Dermis microvascular lymphatic vessel endothelial cell (primary cell): ENCODE data around the gene PPL. TPM values are rescaled to one million over a fixed set of nuclear protein-coding genes. Genes with fewer than 3 reads are reported as not detected.
"Not testable (repeated sequence)": the region's sequence is repeated elsewhere in the genome, so short reads cannot be mapped to it uniquely, and the experiment has no call there.

ENCODE experiments used
- DNase-seq, 2 donors: peaks; one replicate each; pipeline versions ENCODE4 v3.0.0 to v3.0.0-alpha.2; 2010; ENCODE audit warnings: low read depth in 2 of 2
- total RNA-seq: library from RNA; depleted of rRNA; stranded (reverse); fragments of >200 nt; gene quantifications from 2 replicates; pipeline ENCODE4 v1.2.1, GENCODE V29; 2014

The PPL gene
- total RNA-seq, 1 donor from 2014 or later: 4.7 TPM

DNA sequence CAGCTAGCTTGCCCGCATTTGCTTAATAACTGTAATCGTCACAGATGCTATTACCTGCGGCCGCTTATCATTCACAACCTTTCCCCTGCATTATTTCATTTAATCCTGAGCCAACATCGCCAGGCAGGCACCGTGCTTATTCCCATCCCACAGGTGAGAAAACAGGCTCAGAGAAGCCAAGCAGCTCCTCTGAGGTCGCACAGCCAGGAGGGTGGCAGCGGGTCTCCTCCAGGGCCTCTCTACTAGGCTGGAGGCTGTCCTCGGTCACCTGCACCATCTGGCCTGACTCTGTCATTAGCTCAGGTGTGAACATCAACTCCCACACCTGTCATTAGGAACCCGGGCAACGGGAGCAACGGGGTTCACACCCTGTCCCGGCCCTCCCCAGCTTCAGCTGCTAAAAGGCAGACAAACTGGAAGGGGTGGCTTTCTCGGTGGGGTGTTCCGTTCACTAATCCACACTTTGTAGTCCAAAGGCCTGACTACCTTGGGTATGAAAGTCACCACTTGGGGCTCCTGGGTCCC lies 3.0 kb downstream of the PPL start:
- no peak for DNase-seq

DNA sequence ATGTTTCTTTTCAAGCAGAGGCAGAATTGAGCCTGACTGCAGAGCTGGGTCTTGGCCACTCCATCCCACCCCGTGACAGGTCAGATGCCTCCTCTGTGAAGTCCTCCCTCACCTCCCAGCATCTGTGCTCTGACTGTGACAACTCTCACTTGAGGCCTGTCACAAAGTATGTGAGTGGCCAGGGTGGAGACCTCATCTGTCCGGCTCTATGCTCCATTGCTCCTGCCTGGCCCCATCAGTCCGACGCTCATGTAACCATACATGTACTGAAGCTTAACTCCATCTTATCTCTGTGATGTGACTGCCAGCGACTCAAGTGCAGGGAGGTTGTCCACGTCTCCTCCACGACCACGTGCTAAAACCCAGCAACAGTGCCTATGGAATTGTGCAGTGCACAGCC lies 3.5 kb downstream of the PPL start:
- no peak for DNase-seq

DNA sequence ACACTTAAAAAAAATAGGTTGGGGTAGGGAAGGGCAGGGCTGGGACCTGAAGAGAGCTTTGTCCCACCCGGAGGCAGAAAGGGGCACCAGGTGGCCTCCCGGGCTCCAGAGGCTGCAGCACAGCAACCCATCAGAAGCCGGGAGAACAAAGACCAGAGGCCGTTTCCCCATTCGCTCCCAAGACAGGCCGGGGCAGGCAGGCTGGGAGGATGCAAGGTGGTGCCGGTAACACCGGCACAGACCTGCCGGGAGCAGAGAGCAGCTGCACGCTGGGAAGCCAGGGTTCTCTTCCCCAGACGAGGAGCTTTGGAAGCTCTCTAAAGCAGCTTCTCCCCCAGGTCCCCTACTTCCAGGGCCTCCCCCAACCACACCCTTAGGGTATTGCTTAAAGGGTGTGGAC lies 5.6 kb downstream of the PPL start:
- DNase-seq: no peak

DNA sequence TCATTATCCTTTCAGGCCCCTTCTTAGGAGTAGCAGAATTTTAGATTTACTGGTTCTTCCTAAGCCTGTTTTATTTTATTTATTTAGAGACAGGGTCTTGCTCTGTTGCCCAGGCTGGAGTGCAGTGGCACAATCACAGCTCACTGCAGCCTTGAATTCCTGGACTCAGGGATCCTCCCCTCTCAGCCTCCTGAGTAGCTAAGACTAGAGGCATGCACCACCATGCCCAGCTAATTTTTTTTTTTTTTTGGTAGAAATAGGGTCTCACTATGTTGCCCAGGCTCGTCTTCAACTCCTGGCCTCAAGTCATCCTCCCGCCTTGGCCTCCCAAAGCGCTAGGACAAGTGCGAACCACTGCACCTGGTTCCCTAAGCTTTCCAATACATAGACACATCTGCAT lies 7.3 kb downstream of the PPL start:
- not testable (repeated sequence) for DNase-seq

DNA sequence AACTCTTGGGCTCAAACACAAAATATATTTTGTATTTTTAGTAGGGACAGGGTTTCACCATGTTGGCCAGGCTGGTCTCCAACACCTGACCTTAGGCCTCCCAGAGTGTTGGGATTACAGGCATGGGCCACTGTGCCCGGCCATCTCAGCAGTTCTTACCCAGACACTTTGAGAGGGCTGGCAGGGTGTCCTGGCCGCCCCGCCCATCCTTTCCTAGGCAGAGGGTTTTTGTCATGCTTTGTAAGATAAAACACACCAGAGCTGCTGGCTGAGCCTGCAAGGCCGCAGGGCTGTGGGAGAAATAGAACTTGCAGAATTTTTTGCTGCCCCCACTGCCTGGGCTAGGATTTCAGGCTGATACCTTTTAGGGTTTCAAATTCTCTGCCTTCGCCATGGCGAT lies 8.7 kb downstream of the PPL start:
- no peak for DNase-seq

DNA sequence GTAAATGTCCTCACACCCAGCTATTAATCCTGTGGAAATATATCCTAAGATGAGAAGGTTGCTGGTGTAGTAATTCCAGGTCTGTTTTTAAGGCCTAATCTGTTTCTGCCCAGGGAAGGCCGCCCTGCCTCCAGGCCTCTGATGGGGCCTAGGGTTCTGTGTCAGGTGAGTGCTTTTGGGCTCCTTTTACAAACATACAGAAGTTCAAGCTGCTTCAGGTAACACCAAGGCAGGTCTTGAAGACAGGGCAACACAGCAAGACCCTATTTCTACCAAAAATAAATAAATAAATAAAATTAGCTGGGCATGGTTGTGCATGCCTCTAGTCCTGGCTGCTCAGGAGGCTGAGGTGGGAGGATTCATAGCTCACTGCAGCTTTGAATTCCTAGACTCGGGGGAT lies 9.3 kb downstream of the PPL start:
- DNase-seq: no peak

DNA sequence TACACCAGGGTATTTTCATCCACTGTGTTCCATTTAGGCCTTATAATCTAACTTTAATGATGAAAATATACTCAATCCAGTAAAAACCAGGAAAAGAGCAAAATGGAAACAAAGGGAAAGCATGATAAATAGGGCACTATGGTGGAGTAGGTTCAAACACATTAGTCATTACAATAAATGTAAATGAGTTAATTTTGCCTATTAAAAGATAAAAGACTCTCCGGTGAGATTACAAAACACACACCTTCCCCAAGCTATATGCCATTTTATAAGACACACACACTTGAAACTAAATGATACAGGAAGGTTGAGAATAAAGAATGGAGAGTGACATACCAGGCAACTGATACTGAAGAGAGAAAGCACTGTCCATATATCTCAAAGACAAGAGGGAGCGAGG lies 10.0 kb downstream of the PPL start:
- no peak for DNase-seq

DNA sequence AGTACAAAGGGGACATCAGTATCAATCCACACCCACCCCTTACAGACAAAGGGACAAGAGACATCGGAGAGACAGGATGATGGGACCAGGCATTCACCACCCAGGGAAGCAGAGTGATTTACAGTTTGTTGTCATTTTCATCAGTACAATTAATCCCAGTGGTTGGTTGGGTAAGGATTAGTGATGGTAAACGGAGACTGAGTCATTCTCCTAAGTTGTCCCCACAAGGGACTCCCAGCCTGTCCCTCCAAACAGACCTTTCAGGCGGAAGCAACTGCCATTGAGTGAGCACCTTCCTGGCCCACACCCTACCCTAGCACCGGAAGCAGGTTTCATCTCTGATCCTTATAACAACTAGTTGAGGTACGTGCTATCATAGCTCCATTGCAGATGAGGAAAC lies 11.2 kb downstream of the PPL start:
- no peak for DNase-seq

DNA sequence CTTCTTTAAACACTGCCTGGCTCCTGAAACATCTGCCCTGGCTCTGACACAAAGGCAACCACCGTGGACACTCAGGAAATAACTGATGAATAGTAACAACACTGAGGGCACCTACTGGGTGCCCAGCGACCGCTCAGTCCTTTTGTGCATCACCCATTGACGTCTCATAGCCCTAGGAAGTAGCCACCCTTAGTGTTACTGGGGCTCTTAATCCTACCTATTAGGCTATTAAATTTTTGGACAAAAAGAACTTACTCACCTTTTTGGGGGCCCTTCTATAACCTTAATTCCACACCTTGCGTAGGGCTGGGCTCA lies 11.7 kb downstream of the PPL start:
- DNase-seq: no peak

DNA sequence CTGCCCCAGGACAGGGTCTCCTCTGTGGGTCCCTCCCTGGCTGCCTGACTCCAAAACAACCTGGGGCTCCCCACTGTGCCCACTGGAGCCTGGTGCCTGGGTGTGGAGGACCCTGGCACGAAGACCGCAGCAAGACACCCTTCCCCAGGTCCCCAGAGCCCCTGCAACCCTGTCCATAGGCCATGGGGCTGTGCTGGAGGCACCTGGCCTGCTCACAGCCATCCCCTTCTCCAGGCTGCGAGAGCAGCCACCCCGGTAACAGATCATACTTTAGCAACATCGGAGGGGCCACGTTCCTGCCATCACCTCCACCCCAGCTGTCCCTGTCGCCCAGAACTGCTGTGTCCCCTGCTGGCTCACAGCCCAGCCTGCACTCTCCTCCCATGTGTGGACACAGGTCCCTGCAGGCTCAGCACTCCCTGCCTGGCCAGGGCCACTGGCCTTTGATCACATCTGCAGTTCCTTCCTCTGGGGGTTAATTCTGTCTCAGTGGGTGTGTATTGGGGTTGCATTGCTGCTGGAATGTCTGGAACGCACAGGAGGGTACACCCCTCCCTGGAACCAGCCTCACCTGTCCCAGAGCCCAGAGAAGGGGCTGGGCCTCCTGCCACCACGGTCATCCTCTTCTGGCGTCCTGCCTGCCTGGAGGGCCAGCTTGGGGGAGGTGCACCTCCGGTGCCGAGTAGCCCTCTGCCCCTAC lies 12.2 kb downstream of the PPL start:
- DNase-seq: no peak

DNA sequence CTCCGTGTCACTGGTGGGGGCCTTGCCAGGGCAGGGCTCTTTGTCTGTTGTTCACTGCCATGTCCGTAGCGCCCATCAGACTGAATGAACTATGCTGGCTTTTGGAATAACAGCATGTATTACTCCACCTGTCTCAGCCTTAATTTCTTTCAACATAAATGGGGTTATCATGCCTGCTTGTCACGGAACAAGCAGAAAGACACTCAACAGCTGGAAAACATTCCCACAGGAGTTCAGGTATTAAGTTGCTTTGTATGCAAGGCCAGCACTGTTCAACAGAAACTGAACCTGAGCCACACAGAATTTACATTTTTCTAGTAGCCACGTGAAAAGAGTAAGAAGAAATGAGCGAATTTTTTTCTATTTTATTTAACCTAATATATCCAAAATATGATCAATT lies 13.1 kb downstream of the PPL start:
- no peak for DNase-seq

DNA sequence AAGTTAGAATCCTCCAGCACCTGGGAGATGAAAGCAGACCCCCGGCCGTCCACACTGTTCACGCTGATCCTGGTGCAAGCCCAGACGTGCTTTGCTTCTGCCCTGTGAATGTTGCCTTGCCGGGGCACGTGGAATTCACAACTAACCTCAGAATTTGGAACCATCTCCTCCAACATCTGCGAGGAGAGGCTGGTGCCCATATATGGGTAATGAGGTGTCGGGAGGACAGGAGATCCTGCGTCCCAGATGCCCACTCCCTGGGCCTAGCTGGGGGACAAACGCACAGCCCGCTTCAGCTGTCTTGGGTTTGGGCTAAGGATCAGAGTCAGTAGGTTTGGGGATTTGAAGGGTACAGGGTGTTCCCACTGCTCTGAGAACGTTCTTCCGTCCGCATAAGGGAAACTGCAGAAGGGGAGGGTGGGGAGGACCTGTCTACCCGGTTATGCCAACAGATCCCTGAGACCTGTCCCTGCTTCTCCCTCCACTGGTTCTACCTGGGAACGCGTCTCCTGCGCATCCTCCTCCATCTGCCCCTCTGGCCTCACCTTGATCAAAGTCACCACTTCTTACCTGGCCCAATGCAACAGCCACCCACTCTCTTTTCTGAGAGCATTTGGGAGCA lies 14.1 kb downstream of the PPL start:
- DNase-seq: no peak

DNA sequence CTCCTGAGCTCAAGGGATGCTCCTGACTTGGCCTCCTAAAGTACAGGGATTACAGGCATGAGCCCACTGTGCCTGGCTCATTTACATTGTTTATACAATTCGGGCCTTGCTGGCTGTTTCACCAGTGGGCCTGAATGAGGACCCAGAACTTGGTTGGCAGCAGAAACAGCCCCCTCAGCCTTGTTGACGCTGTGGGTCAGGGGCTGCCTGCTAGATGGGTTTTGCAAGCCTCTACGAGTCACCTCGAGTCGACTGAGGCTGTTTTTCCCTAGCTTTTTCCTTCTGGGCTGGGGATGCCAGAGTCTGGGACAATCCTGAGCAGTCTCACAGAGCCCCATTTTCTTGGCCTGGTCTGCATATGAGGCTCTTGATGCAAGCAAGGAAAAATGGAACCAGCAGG lies 16.1 kb downstream of the PPL start:
- no peak for DNase-seq

DNA sequence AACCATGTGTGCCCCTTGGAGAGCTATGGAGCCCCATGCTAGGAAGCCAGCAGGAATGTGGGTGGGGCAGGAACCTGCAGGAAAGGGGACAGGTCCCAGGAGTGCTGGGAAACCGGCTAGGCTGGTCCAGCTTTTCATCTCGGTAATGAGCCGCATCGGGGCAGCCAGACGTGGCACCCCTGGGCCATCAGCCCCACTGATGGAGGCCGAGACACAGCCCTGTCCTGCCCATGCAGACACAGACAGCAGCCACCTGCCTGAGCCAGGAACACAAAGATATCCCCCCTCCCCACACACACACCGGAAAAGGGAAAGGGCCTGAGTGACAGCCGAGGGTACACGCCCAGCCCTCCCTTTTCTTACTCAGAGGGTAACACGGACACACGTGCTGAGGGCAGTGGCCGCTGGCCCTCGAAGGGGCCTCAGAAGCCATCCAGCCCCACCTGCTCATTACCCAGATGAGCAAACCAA lies 18.1 kb downstream of the PPL start:
- no peak for DNase-seq

DNA sequence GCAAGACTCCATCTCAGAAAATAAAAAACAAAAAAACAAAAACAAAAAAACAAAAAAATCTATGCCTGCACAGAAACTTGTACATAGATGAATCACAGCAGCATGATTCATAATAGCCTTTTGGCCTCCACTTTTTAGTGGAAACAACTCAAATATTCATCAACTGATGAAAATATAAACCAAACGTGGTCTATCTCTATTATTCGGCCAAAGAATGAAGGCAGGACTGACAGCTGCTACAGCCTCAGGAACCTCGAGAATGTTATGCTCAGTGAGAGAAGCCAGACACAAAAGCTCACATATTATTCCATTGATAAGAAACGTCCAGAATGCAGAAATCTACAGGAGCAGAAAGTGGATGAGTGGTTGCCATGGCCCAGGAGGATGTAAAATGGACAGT lies 19.8 kb downstream of the PPL start:
- DNase-seq: no peak

DNA sequence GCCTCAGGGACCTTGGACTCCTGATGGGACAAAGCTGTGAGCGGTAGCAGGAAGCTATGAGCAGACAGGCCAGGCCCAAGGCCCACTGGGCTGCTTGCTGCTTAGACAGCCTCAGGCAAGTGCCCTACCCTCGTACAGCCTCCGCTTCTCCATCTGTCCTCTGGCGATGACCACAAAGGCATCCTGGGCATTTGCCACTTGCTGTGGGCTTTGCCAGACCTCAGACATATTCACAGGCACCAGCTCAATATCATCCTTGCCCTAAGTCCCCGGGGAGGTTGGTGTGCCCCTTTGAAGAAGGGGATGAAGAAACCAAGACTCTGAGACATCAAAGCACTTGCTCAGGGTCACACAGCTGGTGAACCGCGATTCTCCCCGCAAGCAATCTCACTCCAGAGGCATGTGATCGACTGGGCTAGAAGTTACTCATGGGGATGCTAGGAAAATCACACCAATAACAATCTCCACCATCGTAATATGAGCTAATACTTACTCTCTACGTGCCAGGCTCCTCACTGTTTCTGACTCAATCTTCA lies 21.7 kb downstream of the PPL start:
- no peak for DNase-seq

DNA sequence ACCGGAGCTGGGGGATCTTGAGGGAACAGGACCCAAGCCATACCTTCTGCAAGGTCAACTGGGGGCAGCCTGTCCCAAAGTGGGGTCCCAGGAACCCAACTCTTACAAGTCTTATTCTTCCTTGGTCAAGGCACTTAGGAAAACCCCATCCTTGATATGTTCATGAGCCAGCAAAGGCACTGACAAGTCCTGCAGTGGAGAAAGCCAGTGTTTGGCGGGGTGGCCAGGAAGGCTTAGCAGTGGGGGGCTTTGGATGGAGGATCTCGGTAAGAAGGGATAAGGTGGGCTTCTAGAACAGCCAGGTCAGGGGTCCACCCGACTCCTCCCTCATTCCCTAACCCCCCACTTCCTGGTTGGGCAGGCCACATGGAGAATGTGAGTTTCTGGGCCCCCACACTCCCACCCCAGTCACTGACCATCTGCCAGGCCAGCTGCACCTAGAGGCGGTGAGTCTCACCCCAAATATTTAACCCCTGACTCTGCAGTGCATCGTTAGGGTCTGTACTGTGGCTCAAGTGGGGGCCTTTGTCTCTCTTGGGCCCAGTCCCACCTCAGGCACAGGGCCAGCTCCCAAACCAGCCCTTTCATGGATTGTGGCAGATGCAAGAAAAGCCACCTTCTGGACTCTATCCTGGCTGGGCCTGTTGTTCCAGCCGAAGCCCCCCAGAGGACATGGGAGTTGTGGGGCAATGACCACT lies 22.3 kb downstream of the PPL start:
- DNase-seq: no peak

DNA sequence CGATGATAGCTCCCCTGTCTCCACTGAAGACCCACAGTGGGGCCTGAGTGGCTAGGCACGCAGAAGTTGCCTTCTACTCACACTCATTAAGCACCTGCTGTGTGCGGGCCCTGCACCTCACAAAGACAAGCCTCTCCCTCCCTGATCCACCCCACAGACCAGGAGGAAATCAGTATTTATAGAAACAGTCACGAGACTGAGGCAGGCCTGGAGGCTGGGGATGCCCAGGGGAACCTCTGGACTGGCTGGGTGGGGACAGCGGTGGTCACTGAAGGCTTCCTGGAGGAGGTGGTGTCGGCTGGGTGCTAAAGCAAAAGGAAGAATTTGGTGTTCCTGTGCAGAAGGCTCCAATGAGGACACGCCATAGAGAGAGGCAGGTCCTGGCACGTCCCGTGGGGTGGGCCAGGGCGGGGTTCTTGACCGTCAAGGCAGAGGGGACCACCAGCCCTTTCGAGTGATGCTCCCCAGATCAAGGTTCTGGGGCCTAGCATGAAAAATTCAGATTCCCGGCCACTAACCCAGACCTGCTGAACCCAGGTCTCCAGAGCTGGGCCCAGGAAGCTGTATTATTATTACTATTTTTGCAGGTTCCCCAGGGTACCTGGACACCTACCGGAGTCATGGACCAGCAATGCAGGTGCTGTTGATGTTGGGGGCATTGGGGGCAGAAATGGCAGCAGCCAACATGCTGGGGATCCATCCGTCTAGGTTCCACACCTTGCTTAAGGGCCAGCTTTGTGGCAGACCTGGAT lies 23.0 kb downstream of the PPL start:
- DNase-seq: no peak

DNA sequence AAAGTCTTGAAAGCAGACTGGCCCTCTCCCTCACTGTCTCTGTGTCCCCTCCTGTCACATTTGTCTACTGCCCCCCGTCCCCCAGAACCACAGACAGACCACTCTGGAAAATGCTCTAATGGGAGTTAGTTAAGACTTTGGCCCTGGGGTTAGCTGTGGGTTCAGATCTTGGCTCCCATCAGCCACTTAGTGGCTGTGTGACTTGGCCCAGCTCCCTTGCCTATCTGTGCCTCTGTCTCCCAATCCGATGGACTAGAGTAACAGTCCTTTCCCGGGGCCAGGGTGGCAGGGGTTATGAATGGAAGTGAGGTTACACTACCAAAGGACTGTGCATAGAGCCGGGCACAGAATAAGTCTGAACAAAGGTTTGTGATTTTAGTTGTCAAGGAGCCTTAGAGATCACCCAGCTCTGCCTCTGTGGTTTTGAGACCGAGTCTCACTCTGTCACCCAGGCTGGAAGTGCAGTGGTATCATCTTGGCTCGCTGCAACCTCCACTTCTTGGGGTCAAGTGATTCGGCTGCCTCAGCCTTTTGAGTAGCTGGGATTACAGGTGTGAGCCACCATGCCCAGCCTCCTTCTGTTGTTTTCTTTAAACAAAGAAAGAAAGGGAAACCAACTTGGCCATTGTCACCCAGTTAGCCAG lies 23.7 kb downstream of the PPL start:
- no peak for DNase-seq

DNA sequence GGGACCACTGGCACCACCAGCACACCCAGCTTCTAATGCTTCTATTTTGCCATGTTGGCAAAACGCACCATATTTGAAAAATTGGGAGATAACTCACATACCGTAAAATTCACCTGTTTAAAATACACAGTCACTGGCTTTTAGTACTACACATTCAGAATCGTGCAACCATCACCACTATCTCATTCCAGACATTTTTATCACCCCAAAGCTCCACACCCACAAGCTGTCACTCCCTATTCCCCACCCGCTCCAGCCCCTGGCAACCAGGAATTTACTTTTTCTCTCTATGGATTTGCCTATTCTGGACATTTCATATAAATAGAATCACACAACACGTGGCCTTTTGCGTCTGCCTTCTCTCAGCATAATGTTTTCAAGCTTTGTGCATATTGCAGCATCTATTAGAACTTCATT lies 25.0 kb downstream of the PPL start:
- no peak for DNase-seq

DNA sequence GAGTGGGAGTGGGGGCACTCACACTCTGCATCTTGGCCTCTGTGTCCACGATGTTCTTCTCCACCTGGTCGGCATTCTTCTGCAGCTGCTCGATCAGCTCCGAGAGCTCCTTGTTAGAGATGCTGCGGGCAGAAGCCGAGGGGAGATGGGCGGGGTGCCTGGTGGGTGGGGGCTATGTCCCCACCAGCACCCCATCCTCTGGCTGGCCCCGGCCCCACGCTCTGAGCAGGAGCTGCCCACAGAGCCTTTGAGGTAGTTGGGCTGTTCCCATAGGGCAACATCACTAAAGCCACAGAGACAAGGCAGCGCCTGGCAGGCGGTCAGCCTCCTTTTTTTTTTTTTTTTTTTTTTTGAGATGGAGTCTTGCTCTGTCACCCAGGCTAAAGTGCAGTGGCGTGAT lies 26.1 kb downstream of the PPL start:
- DNase-seq: no peak
